Endothelial cell of umbilical vein (primary cell): ENCODE data around the gene NUDCD3. TPM values are rescaled to one million over a fixed set of nuclear protein-coding genes. Genes with fewer than 3 reads are reported as not detected.

Experiments
- BruUV-seq: library from RNA; stranded (reverse); fragments of 400-500 nt; replicated peaks from 2 replicates; lab custom pipeline; 2021; lab: Mats Ljungman, UMichigan
- CTCF ChIA-PET: fragments of 300-600, 350-600 bp; sonication (Branson Sonifier 250); formaldehyde crosslinking; loops from one replicate; lab custom pipeline; 2021; ENCODE audit warnings: antibody characterized with exemption, inconsistent platforms; lab: Charles Lee
- POLR2A ChIA-PET: fragments of 300-600, 350-600 bp; sonication (Branson Sonifier 250); formaldehyde crosslinking; loops from one replicate; lab custom pipeline; 2021; ENCODE audit warnings: antibody characterized with exemption, inconsistent platforms; lab: Charles Lee
- DNase-seq: peaks from one replicate; pipeline ENCODE4 v3.0.0-alpha.2; 2011; ENCODE audit warnings: low read depth, low spot score
- FAIRE-seq: peaks from 2 replicates; lab custom pipeline; 2011; peaks lifted over from hg19 to GRCh38; lab: Jason Lieb, UNC
- H2AFZ ChIP-seq: 2 replicates; pipeline ENCODE4 v1.6.0; 2012; ENCODE audit warnings: low read depth, low read length, control low read depth, inconsistent platforms
- H3K27ac ChIP-seq: 2 replicates; pipeline ENCODE4 v1.5.1; 2011; ENCODE audit warnings: low read depth, mild to moderate bottlenecking, control low read depth, low read length, moderate library complexity; ENCODE audit not compliant: insufficient read depth
- H3K27me3 ChIP-seq, 2 experiments: 2 replicates each; pipeline versions ENCODE4 v1.6.0 to v1.6.1; 2011; ENCODE audit warnings: low read length in 2 of 2, mixed read lengths in 1 of 2; ENCODE audit not compliant: control insufficient read depth in 2 of 2, insufficient read depth in 2 of 2
- H3K36me3 ChIP-seq, 2 experiments: 2 replicates in 1 of 2; 3 replicates in 1 of 2; pipeline ENCODE4 v1.5.1; 2011; ENCODE audit warnings: low read length in 2 of 2, mild to moderate bottlenecking in 1 of 2, moderate library complexity in 1 of 2; ENCODE audit not compliant: control insufficient read depth in 2 of 2, insufficient read depth in 2 of 2; ENCODE audit errors: extremely low read depth in 1 of 2
- H3K4me1 ChIP-seq: 3 replicates; pipeline ENCODE4 v1.5.1; 2011; ENCODE audit warnings: mild to moderate bottlenecking, low read length; ENCODE audit not compliant: control insufficient read depth, insufficient read depth; ENCODE audit errors: extremely low read depth
- H3K4me2 ChIP-seq: 2 replicates; pipeline ENCODE4 v1.6.1; 2011; ENCODE audit warnings: low read length, control low read depth, mixed read lengths; ENCODE audit not compliant: insufficient read depth
- H3K4me3 ChIP-seq, 3 experiments: fragments of 200-600 bp in 1 of 3; sonication (generic), shearing (Covaris generic) in 1 of 3; replicated peaks in 1 of 3; 2 replicates each; pipeline ENCODE4 v1.5.1; 2011 to 2016; ENCODE audit warnings: control low read depth in 3 of 3, low read length in 3 of 3, mild to moderate bottlenecking in 2 of 3, inconsistent platforms in 1 of 3, low read depth in 1 of 3, moderate library complexity in 1 of 3; ENCODE audit not compliant: insufficient read depth in 1 of 3
- H3K79me2 ChIP-seq: 2 replicates; pipeline ENCODE4 v1.6.0; 2012; ENCODE audit warnings: low read length, inconsistent platforms; ENCODE audit not compliant: control insufficient read depth, insufficient read depth
- H3K9ac ChIP-seq: replicated peaks from 2 replicates; pipeline ENCODE3; 2011; ENCODE audit warnings: low read length, control low read depth; ENCODE audit not compliant: insufficient read depth; ENCODE audit errors: extremely low read depth
- H3K9me1 ChIP-seq: replicated peaks from 3 replicates; pipeline ENCODE4 v1.6.0; 2011; ENCODE audit warnings: mild to moderate bottlenecking, low read length; ENCODE audit not compliant: control insufficient read depth, insufficient read depth; ENCODE audit errors: extremely low read depth
- H3K9me3 ChIP-seq: replicated peaks from 2 replicates; pipeline ENCODE4 v1.5.1; 2012; ENCODE audit warnings: low read length, inconsistent platforms; ENCODE audit not compliant: control insufficient read depth, insufficient read depth
- H4K20me1 ChIP-seq: replicated peaks from 2 replicates; pipeline ENCODE3; 2011; ENCODE audit warnings: mild to moderate bottlenecking, low read length; ENCODE audit not compliant: control insufficient read depth, insufficient read depth; ENCODE audit errors: extremely low read depth
- CTCF ChIP-seq, 2 donors: IDR thresholded peaks; 1 replicate in 1 of 2; 2 replicates in 1 of 2; pipeline ENCODE4 v1.5.1; 2011; ENCODE audit warnings: low read length in 2 of 2, mild to moderate bottlenecking in 2 of 2, moderate library complexity in 2 of 2, control low read depth in 1 of 2, inconsistent platforms in 1 of 2, low read depth in 1 of 2; ENCODE audit not compliant: insufficient read depth in 1 of 2; ENCODE audit errors: extremely low read depth in 1 of 2
- EZH2 ChIP-seq: IDR thresholded peaks from 2 replicates; pipeline ENCODE4 v1.6.1; 2012; ENCODE audit warnings: borderline replicate concordance, low read depth, mild to moderate bottlenecking, moderate library complexity, low read length, inconsistent platforms; ENCODE audit not compliant: severe bottlenecking
- GATA2 ChIP-seq: IDR thresholded peaks from 2 replicates; pipeline ENCODE4 v1.7.0; 2011; ENCODE audit warnings: low read depth, mild to moderate bottlenecking, moderate library complexity, mixed read lengths, low read length; ENCODE audit not compliant: insufficient read length, insufficient read depth
- JUN ChIP-seq: IDR thresholded peaks from 2 replicates; pipeline ENCODE4 v1.6.1; 2011; ENCODE audit warnings: borderline replicate concordance, low read depth; ENCODE audit not compliant: insufficient read length, insufficient read depth
- MAX ChIP-seq: IDR thresholded peaks from 2 replicates; pipeline ENCODE4 v1.6.1; 2011; ENCODE audit not compliant: insufficient read depth, insufficient read length
- MYC ChIP-seq: IDR thresholded peaks from one replicate; pipeline ENCODE4 v1.6.1; 2011; ENCODE audit warnings: mild to moderate bottlenecking, low read depth, low read length
- POLR2A ChIP-seq: IDR thresholded peaks from 2 replicates; pipeline ENCODE4 v1.6.1; 2012; ENCODE audit warnings: low read depth, mild to moderate bottlenecking, control low read depth, low read length
- POLR2AphosphoS5 ChIP-seq: IDR thresholded peaks from 2 replicates; pipeline ENCODE4 v1.6.1; 2012; ENCODE audit warnings: low read depth, mild to moderate bottlenecking, control low read depth, low read length, moderate library complexity; ENCODE audit not compliant: insufficient read depth
- dilution Hi-C: fragments of 300-500 bp; cut with MboI; formaldehyde crosslinking; loops from one replicate; pipeline ENCODE4 v1.15.0; 2019; ENCODE audit warnings: low sequenced_read_pairs; ENCODE audit not compliant: extremely low pct_ligation_motif_present
- intact Hi-C: fragments of 100-400 bp; cut with micrococcal nuclease; formaldehyde crosslinking; loops from one replicate; pipeline ENCODE4 v1.10.0; 2022
- polyA plus RNA-seq, 4 experiments: library from polyadenylated mRNA; depleted of rRNA in 3 of 4; stranded (reverse) in 3 of 4; unstranded in 1 of 4; fragments of >200 nt; gene quantifications; 2 replicates each; pipeline versions ENCODE4 v1.2.1 to v1.2.3, GENCODE V29; 2011 to 2012; ENCODE audit warnings: missing spikeins in 1 of 4
- total RNA-seq: library from RNA; stranded (reverse); gene quantifications from 2 replicates; pipeline ENCODE4 v1.2.3, GENCODE V29; 2021

NUDCD3 gene
- total and polyA plus RNA-seq, 2 donors (not counting 3 experiments of a cell fraction or from before 2014, with no cell fraction given) = 50.6 to 137 TPM

- Histone ChIP-seq H3K4me1 (peaks cover 20% of the 10 kb centered on the region), H3K4me3 (no peak overlapping the region), H3K9ac (no peak overlapping the region), H3K4me2 (no peak overlapping the region), H2AFZ (no peak overlapping the region), H3K9me1 (no peaks in the 10 kb centered on the region), H3K27me3 (no peaks in the 10 kb centered on the region), H3K79me2 (no peaks in the 10 kb centered on the region), H4K20me1 (no peaks in the 10 kb centered on the region), H3K36me3 (peaks cover 0 to 7% of the 10 kb centered on the region in 2 experiments), H3K27ac (no peak overlapping the region), H3K9me3 (no peaks in the 10 kb centered on the region)
- ChIA-PET POLR2A (no interaction called here), CTCF (interaction anchor here (2.1 kb wide), 1 partner anchor 11 kb away, joined by 5 read pairs; no protein-coding TSS in a partner anchor)
- intact Hi-C loops (no loop called here), dilution Hi-C loops (no loop called here)
- FAIRE-seq = no peak
- TF ChIP-seq EZH2 = no peak
- TF ChIP-seq POLR2AphosphoS5 = no peak
- TF ChIP-seq POLR2A = no peak
- TF ChIP-seq MAX = no peak
- TF ChIP-seq MYC = no peak
- no peak for TF ChIP-seq CTCF (IDR thresholded peaks at IDR 0.05; ENCODE audit: extremely low read depth in 1 of 2, insufficient read depth in 1 of 2, low read depth in 1 of 2, low read length in 2 of 2)
- TF ChIP-seq JUN = no peak
- TF ChIP-seq GATA2 = no peak
- BruUV-seq = no TSS peak
- no peak for DNase-seq
Observed at GRCh38 chr7:44392618-44393010, 97.8 kb downstream of the NUDCD3 start.
